Mesodermal cell (in vitro differentiated cells): ENCODE data around the gene IKZF4.
"Not testable (repeated sequence)": the region's sequence is repeated elsewhere in the genome, so short reads cannot be mapped to it uniquely, and the experiment has no call there.

Experiments used
- H3K27ac ChIP-seq: 2 replicates; pipeline ENCODE4 v1.7.0; 2013; ENCODE audit warnings: mild to moderate bottlenecking, low read depth, low read length, moderate library complexity; ENCODE audit not compliant: severe bottlenecking
- H3K36me3 ChIP-seq: 2 replicates; pipeline ENCODE4 v1.7.1; 2013; ENCODE audit warnings: mild to moderate bottlenecking, low read length, moderate library complexity; ENCODE audit not compliant: control insufficient read depth, insufficient read depth
- H3K4me1 ChIP-seq: one replicate; pipeline ENCODE4 v1.7.1; 2013; ENCODE audit warnings: mild to moderate bottlenecking, low read length; ENCODE audit not compliant: insufficient read depth, control insufficient read depth, poor library complexity, severe bottlenecking
- H3K4me3 ChIP-seq: 2 replicates; pipeline ENCODE4 v1.7.0; 2013; ENCODE audit warnings: low read length, control low read depth, mild to moderate bottlenecking; ENCODE audit not compliant: insufficient read depth, poor library complexity, severe bottlenecking; ENCODE audit errors: extremely low read depth
- H3K9me3 ChIP-seq: 2 replicates; pipeline ENCODE4 v1.7.1; 2013; ENCODE audit warnings: mild to moderate bottlenecking, low read length, moderate library complexity; ENCODE audit not compliant: control insufficient read depth
- WGBS, 2 experiments: methylation state at CpG; one replicate each; pipeline ENCODE4 v1.1.5; 2013; ENCODE audit warnings: missing lambda C conversion rate in 2 of 2; ENCODE audit not compliant: insufficient coverage in 2 of 2; 5-methylcytosine and 5-hydroxymethylcytosine counted together

The IKZF4 gene

DNA sequence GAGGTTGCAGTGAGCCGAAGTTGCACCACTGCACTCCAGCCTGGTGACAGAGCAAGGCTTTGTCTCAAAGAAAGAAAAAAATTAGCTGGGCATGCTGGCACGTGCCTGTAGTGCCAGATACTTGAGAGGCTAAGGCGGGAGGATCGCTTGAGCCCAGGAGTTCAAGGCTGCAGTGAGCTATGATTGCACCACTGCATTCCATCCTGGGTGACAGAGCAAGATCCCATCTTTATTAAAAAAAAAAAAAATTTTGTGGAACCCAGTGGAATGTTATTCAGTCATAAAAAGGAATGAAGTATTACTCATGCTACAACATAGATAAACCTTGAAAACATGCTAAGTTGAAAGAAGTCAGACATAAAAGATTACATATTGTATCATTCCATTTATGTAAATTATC lies 50.8 kb downstream of the IKZF4 start:
- Histone ChIP-seq H3K27ac (no peak overlapping the region), H3K4me3 (no peak overlapping the region), H3K9me3 (no peaks in the 10 kb centered on the region), H3K36me3 (no peaks in the 10 kb centered on the region), H3K4me1 (no peaks in the 10 kb centered on the region)
- WGBS, 2 experiments: 69 to 90% methylated on average over 3 to 4 of the region's 4 CpGs

DNA sequence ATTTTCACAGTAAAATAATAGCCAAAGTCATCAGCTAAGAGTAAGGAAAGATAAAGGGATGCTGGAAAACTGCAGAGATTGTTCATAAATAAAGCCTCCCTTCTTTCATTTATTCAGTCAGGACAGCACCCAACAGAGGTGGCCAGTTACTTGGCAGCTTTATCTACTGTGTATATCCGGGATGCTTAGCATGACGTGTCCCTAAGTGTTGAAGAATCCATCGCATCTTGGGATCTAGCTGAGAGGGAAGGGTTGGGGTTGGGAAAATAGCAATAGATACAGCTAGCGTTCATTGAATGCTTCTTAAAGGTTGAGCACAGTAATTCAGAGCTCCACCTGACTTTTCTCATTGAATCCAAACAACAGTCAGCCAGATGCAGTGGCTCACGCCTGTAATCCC lies 53.6 kb downstream of the IKZF4 start:
- Histone ChIP-seq H3K9me3 (no peaks in the 10 kb centered on the region), H3K36me3 (no peaks in the 10 kb centered on the region), H3K27ac (no peak overlapping the region), H3K4me3 (no peak overlapping the region), H3K4me1 (no peaks in the 10 kb centered on the region)
- 88 to 100% methylated on average over 2 to 5 of the region's 5 CpGs for WGBS, 2 experiments

DNA sequence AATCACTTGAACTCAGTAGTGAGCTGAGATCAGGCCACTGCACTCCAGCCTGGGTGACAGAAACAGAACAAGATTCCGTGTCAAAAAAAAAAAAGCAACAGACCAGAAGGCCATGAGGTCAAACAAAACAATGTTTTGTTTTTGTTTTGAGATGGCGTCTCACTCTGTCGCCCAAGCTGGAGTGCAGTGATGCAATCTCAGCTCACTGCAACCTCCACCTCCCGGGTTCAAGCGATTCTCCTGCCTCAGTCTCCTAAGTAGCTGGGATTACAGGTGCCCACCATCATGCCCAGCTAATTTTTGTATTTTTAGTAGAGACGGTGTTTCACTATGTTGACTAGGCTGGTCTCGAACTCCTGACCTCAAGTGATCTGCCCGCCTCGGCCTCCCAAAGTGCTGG lies 57.1 kb downstream of the IKZF4 start:
- not testable (repeated sequence) for H3K27ac ChIP-seq, H3K9me3 ChIP-seq, H3K4me3 ChIP-seq, H3K36me3 ChIP-seq
- 83 to 95% methylated on average over 5 to 7 of the region's 9 CpGs for WGBS, 2 experiments
- peaks cover 15% of the 10 kb centered on the region for H3K4me1 ChIP-seq

- WGBS, 2 experiments: no CpG with 5 or more reads among the region's 1 CpG
- no peaks in the 10 kb centered on the region for H3K9me3 ChIP-seq
- peaks cover 17% of the 10 kb centered on the region for H3K4me1 ChIP-seq
- H3K36me3 ChIP-seq: no peaks in the 10 kb centered on the region
- no peak overlapping the region for H3K4me3 ChIP-seq
- H3K27ac ChIP-seq: no peak overlapping the region
Observed at GRCh38 chr12:56078427-56078826, 57.6 kb downstream of the IKZF4 start.

- Histone ChIP-seq H3K4me1 (peaks cover 17% of the 10 kb centered on the region), H3K9me3 (no peaks in the 10 kb centered on the region), H3K4me3 (peak overlapping the region; percentile 58), H3K27ac (peak overlapping the region; percentile 53), H3K36me3 (no peaks in the 10 kb centered on the region)
- 2 to 3% methylated on average over 24 to 30 of the region's 50 CpGs for WGBS, 2 experiments
Observed at GRCh38 chr12:56078931-56079722, 58.3 kb downstream of the IKZF4 start.

GRCh38 chr12:56079723-56080555 lies 59.1 kb downstream of the IKZF4 start, which contains the start of gene ERBB3:
ERBB3 (plus strand) TSS chr12:56080165; CDS start chr12:56080301, 136 bp downstream.
- H3K27ac ChIP-seq: peak within 1 kb of the TSS; percentile 53

GRCh38 chr12:56080556-56081138 lies 59.8 kb downstream of the IKZF4 start:
- Histone ChIP-seq H3K27ac (no peak overlapping the region), H3K9me3 (no peaks in the 10 kb centered on the region), H3K4me1 (peaks cover 17% of the 10 kb centered on the region), H3K36me3 (no peaks in the 10 kb centered on the region), H3K4me3 (peak overlapping the region; percentile 58)
- WGBS, 2 experiments: 12 to 33% methylated on average over 3 to 9 of the region's 20 CpGs

More at GRCh38 chr12:56079723-56080555, 59.1 kb downstream of the IKZF4 start, which contains the start of gene ERBB3:
- H3K9me3 ChIP-seq: no peaks in the 10 kb centered on the region
- no peaks in the 10 kb centered on the region for H3K36me3 ChIP-seq
- 0 to 1% methylated on average over 48 to 50 of the region's 59 CpGs for WGBS, 2 experiments
- peak within 1 kb of the TSS; percentile 58 for H3K4me3 ChIP-seq
- peaks cover 17% of the 10 kb centered on the region for H3K4me1 ChIP-seq

GRCh38 chr12:56081393-56082347 lies 60.8 kb downstream of the IKZF4 start:
- peaks cover 17% of the 10 kb centered on the region for H3K4me1 ChIP-seq
- 40 to 67% methylated on average over 1 to 2 of the region's 6 CpGs for WGBS, 2 experiments
- H3K27ac ChIP-seq: peak overlapping the region; percentile 63
- no peaks in the 10 kb centered on the region for H3K36me3 ChIP-seq
- no peaks in the 10 kb centered on the region for H3K9me3 ChIP-seq
- H3K4me3 ChIP-seq: peak overlapping the region; percentile 58

DNA sequence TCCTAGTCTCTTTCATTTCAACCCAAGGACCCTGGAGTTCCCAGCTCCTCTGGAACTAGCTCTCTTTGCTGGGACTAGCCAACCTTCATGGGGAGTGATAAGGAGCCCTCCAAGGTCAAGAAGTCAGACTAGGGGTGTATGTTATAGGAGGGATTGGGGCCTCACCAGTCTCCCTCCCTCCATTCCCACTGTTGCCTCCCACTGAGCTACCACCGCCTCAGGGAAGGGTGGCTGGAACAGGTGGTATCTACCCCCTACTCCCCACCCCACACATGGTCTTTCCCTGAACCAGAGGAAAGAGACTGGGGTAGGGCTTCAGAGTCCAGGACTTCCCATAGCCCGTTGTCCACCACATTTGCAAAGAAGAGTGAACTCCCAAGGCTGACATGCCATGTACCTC lies 61.5 kb downstream of the IKZF4 start:
- Histone ChIP-seq H3K36me3 (no peaks in the 10 kb centered on the region), H3K4me1 (peaks cover 17% of the 10 kb centered on the region), H3K9me3 (no peaks in the 10 kb centered on the region), H3K27ac (peak overlapping the region; percentile 23), H3K4me3 (no peak overlapping the region)
- 88% methylated on average over 1 of the region's 2 CpGs; no CpG with 5 or more reads in 1 of the 2 experiments for WGBS, 2 experiments

DNA sequence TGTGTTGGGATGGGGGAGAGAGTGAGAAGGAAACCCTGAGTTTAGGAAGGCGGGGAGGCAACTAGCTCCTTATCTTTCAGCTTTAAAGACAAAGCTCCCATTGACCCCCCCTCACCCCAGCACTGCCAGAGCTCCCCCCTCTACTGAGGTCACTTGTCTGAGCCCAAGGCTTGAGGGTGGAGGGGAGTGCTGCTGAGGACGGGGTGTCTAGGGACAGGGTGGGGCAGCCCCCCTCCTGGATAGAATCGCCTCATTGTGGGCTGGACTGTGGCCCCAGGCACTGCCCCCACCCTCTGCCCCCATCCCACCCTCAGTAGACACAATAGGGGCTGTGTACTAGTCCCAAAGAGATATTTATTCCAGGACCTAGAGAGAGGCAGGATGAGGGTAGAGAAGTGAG lies 62.1 kb downstream of the IKZF4 start:
- WGBS, 2 experiments: 80% methylated on average over 1 of the region's 3 CpGs; no CpG with 5 or more reads in 1 of the 2 experiments
- Histone ChIP-seq H3K36me3 (no peaks in the 10 kb centered on the region), H3K27ac (peak overlapping the region; percentile 23), H3K4me3 (no peak overlapping the region), H3K4me1 (peaks cover 17% of the 10 kb centered on the region), H3K9me3 (no peaks in the 10 kb centered on the region)
